Fibroblast of villous mesenchyme (primary cell): ENCODE data around the gene CENPT. TPM values are rescaled to one million over a fixed set of nuclear protein-coding genes. Genes with fewer than 3 reads are reported as not detected.

ENCODE experiments used
- DNase-seq: peaks from one replicate; pipeline ENCODE4 v3.0.0-alpha.2; 2010; ENCODE audit warnings: low read depth
- H3K4me3 ChIP-seq: 2 replicates; pipeline ENCODE4 v1.5.1; 2011; ENCODE audit warnings: low read depth, mild to moderate bottlenecking, low read length
- CTCF ChIP-seq: IDR thresholded peaks from 2 replicates; pipeline ENCODE4 v1.5.1; 2012; ENCODE audit warnings: low read depth, mild to moderate bottlenecking, low read length; ENCODE audit not compliant: insufficient read depth
- small RNA-seq: library from RNA; depleted of rRNA; stranded (forward); fragments of <200 nt; gene quantifications from one replicate; pipeline ENCODE3, GENCODE V24; 2012
- total RNA-seq: library from RNA; depleted of rRNA; stranded (reverse); fragments of >200 nt; gene quantifications from 2 replicates; pipeline ENCODE4 v1.2.3, GENCODE V29; 2012

Gene CENPT
- total RNA-seq, 1 donor, result 39.7 TPM

GRCh38 chr16:67782567-67783352 is 64.7 kb downstream of the CENPT start:
- TF ChIP-seq CTCF, result no peak
- H3K4me3 ChIP-seq, result no peak overlapping the region
- no peak for DNase-seq

GRCh38 chr16:67781565-67781921 is 66.0 kb downstream of the CENPT start:
- no peak for TF ChIP-seq CTCF
- DNase-seq, result no peak
- no peak overlapping the region for H3K4me3 ChIP-seq

GRCh38 chr16:67780847-67781564 is 66.5 kb downstream of the CENPT start:
- no peak overlapping the region for H3K4me3 ChIP-seq
- no peak for TF ChIP-seq CTCF
- DNase-seq, result no peak

- no peak for DNase-seq
- no peak overlapping the region for H3K4me3 ChIP-seq
- no peak for TF ChIP-seq CTCF
Observed at GRCh38 chr16:67779256-67780014, 68.1 kb downstream of the CENPT start.

Small RNAs within 50 kb of the gene (small RNA-seq; reads per million reads assigned to genes)
- gene AC040162.2 (not detected), gene NRN1L (not detected)

Other genes starting within 250 kb of the CENPT start
- gene CARMIL2, start 202.5 kb downstream of the CENPT start, total RNA-seq, result under 0.01 TPM in 2 replicates
- 15.1 and 19.3 TPM in 2 replicates for gene ACD, start 187.4 kb downstream of the CENPT start, total RNA-seq
- 0.97 and 2.6 TPM in 2 replicates for gene PARD6A, start 186.7 kb downstream of the CENPT start, total RNA-seq
- gene ENKD1, start 180.9 kb downstream of the CENPT start, total RNA-seq, result 10.0 and 11.2 TPM in 2 replicates
- 1.3 and 3.9 TPM in 2 replicates for gene C16orf86, start 180.9 kb downstream of the CENPT start, total RNA-seq
- gene GFOD2, start 128.4 kb downstream of the CENPT start, total RNA-seq, result 13.5 and 15.5 TPM in 2 replicates
- gene RANBP10, start 41.1 kb downstream of the CENPT start, total RNA-seq, result 6.1 and 8.6 TPM in 2 replicates
- gene TSNAXIP1, start 40.8 kb downstream of the CENPT start, total RNA-seq, result 0.32 and 1.3 TPM in 2 replicates
- 24.8 and 28.9 TPM in 2 replicates for gene THAP11, start 5.4 kb downstream of the CENPT start, total RNA-seq
- 255 and 342 TPM in 2 replicates for gene NUTF2, start 760 bp downstream of the CENPT start, total RNA-seq
- 60.6 and 85.1 TPM in 2 replicates for gene EDC4, start 25.4 kb upstream of the CENPT start, total RNA-seq
- not detected in 2 replicates for gene NRN1L, start 37.2 kb upstream of the CENPT start, total RNA-seq
- gene PSKH1, start 45.6 kb upstream of the CENPT start, total RNA-seq, result 13.0 and 13.2 TPM in 2 replicates
- 1.3 TPM in 1 of 2 replicates, not detected in the other for gene CTRL, start 84.2 kb upstream of the CENPT start, total RNA-seq
- gene PSMB10, start 89.2 kb upstream of the CENPT start, total RNA-seq, result 54.0 and 72.8 TPM in 2 replicates
- gene LCAT, start 96.4 kb upstream of the CENPT start, total RNA-seq, result 8.6 and 9.3 TPM in 2 replicates
- gene SLC12A4, start 120.9 kb upstream of the CENPT start, total RNA-seq, result 90.5 and 104 TPM in 2 replicates
- gene DPEP3, start 132.8 kb upstream of the CENPT start, total RNA-seq, result not detected in 2 replicates
- gene DPEP2, start 151.8 kb upstream of the CENPT start, total RNA-seq, result under 0.01 TPM in 1 of 2 replicates, not detected in the other
- under 0.01 TPM in 1 of 2 replicates, not detected in the other for gene DPEP2NB, start 168.2 kb upstream of the CENPT start, total RNA-seq
- 12.1 and 13.2 TPM in 2 replicates for gene DDX28, start 175.5 kb upstream of the CENPT start, total RNA-seq
- gene DUS2, start 175.6 kb upstream of the CENPT start, total RNA-seq, result 14.5 and 19.4 TPM in 2 replicates
- 22.5 and 32.8 TPM in 2 replicates for gene NFATC3, start 237.7 kb upstream of the CENPT start, total RNA-seq